CD14-positive monocyte (primary cell): ENCODE measurements around the gene FADS1. TPM values are rescaled to one million over a fixed set of nuclear protein-coding genes. Genes with fewer than 3 reads are reported as not detected.
A peak's percentile ranks its signal among the peaks of the same experiment; 100 is the strongest.

Experiments
- DNase-seq, 3 donors: peaks; one replicate each; pipeline ENCODE4 v3.0.0-alpha.2; 2011 to 2022
- H2AFZ ChIP-seq: 2 replicates; pipeline ENCODE4 v1.6.0; 2012; ENCODE audit warnings: mild to moderate bottlenecking, low read depth, low read length, inconsistent platforms; ENCODE audit not compliant: insufficient read depth, poor library complexity, severe bottlenecking
- H3K27ac ChIP-seq, 2 donors: 1 replicate in 1 of 2; 2 replicates in 1 of 2; pipeline ENCODE4 v1.5.1; 2012 to 2013; ENCODE audit warnings: low read length in 2 of 2, control low read depth in 1 of 2, inconsistent platforms in 1 of 2, low read depth in 1 of 2, mild to moderate bottlenecking in 1 of 2
- H3K27me3 ChIP-seq, 2 donors: one replicate each; pipeline versions ENCODE4 v1.6.0 to v1.6.1; 2011 to 2013; ENCODE audit warnings: low read length in 2 of 2; ENCODE audit not compliant: control insufficient read depth in 2 of 2, insufficient read depth in 2 of 2
- H3K36me3 ChIP-seq, 2 donors: replicated peaks in 1 of 2; 1 replicate in 1 of 2; 2 replicates in 1 of 2; pipeline versions ENCODE4 v1.5.1 to v1.6.1; 2012 to 2013; ENCODE audit warnings: low read length in 2 of 2, control low read depth in 1 of 2, inconsistent platforms in 1 of 2, mild to moderate bottlenecking in 1 of 2; ENCODE audit not compliant: insufficient read depth in 2 of 2, control insufficient read depth in 1 of 2
- H3K4me1 ChIP-seq, 2 donors: 1 replicate in 1 of 2; 2 replicates in 1 of 2; pipeline versions ENCODE4 v1.5.1 to v1.6.1; 2012 to 2013; ENCODE audit warnings: low read length in 2 of 2, control low read depth in 1 of 2, inconsistent platforms in 1 of 2, mild to moderate bottlenecking in 1 of 2, moderate library complexity in 1 of 2; ENCODE audit not compliant: insufficient read depth in 2 of 2, control insufficient read depth in 1 of 2
- H3K4me2 ChIP-seq: replicated peaks from 2 replicates; pipeline ENCODE3; 2012; ENCODE audit warnings: low read length, moderate library complexity, mild to moderate bottlenecking; ENCODE audit not compliant: poor library complexity, severe bottlenecking; ENCODE audit errors: extremely low read depth
- H3K4me3 ChIP-seq, 3 experiments: fragments of 200-600 bp in 1 of 3; sonication (generic) in 1 of 3; replicated peaks in 1 of 3; 1 replicate in 2 of 3; 2 replicates in 1 of 3; pipeline ENCODE4 v1.5.1; 2011 to 2013; ENCODE audit warnings: low read length in 3 of 3, mild to moderate bottlenecking in 3 of 3, control low read depth in 2 of 3, low read depth in 2 of 3, inconsistent platforms in 1 of 3, moderate library complexity in 1 of 3
- H3K79me2 ChIP-seq: 2 replicates; pipeline ENCODE4 v1.6.0; 2012; ENCODE audit warnings: mild to moderate bottlenecking, control low read depth, inconsistent platforms, low read length, moderate library complexity; ENCODE audit not compliant: insufficient read depth
- H3K9ac ChIP-seq: 2 replicates; pipeline ENCODE4 v1.6.0; 2017; ENCODE audit warnings: low read length, mild to moderate bottlenecking; ENCODE audit not compliant: insufficient read depth, poor library complexity, severe bottlenecking
- H3K9me3 ChIP-seq, 2 donors: replicated peaks in 1 of 2; 1 replicate in 1 of 2; 2 replicates in 1 of 2; pipeline versions ENCODE4 v1.5.1 to v1.6.1; 2012 to 2013; ENCODE audit warnings: low read length in 2 of 2, control low read depth in 1 of 2; ENCODE audit not compliant: control insufficient read depth in 1 of 2, insufficient read depth in 1 of 2
- H4K20me1 ChIP-seq: 2 replicates; pipeline ENCODE4 v1.6.0; 2012; ENCODE audit warnings: mild to moderate bottlenecking, low read length, control low read depth, moderate library complexity; ENCODE audit not compliant: insufficient read depth
- H3K27ac Mint-ChIP-seq, 7 donors: one replicate each; pipeline ENCODE4 v1.8.0; 2020; ENCODE audit warnings: mild to moderate bottlenecking in 7 of 7, mixed read lengths in 7 of 7, moderate library complexity in 6 of 7, inconsistent platforms in 2 of 7
- H3K27me3 Mint-ChIP-seq, 3 donors: one replicate each; pipeline ENCODE4 v1.8.0; 2021 to 2022; ENCODE audit warnings: low read depth in 3 of 3, mild to moderate bottlenecking in 3 of 3, mixed read lengths in 3 of 3, moderate library complexity in 3 of 3, inconsistent platforms in 1 of 3
- H3K36me3 Mint-ChIP-seq, 2 donors: one replicate each; pipeline ENCODE4 v1.8.0; 2020; ENCODE audit warnings: mixed read lengths in 2 of 2, inconsistent platforms in 1 of 2, mild to moderate bottlenecking in 1 of 2
- H3K4me1 Mint-ChIP-seq: one replicate; pipeline ENCODE4 v1.8.0; 2020; ENCODE audit warnings: mild to moderate bottlenecking, mixed read lengths
- H3K4me3 Mint-ChIP-seq, 2 donors: one replicate each; pipeline ENCODE4 v1.8.0; 2020; ENCODE audit warnings: mild to moderate bottlenecking in 2 of 2, mixed read lengths in 2 of 2, moderate library complexity in 1 of 2
- H3K9me3 Mint-ChIP-seq, 7 donors: one replicate each; pipeline ENCODE4 v1.8.0; 2020 to 2022; ENCODE audit warnings: mixed read lengths in 7 of 7, mild to moderate bottlenecking in 6 of 7, moderate library complexity in 6 of 7, inconsistent platforms in 2 of 7
- CTCF ChIP-seq: fragments of 200-600 bp; IDR thresholded peaks from one replicate; pipeline ENCODE4 v1.8.0; 2022; ENCODE audit warnings: antibody characterized with exemption, mild to moderate bottlenecking
- WGBS: methylation state at CpG from one replicate; pipeline ENCODE4 v1.1.5; 2013; ENCODE audit warnings: missing lambda C conversion rate; ENCODE audit not compliant: insufficient coverage; 5-methylcytosine and 5-hydroxymethylcytosine counted together
- intact Hi-C, 2 donors: fragments of 100-400 bp; cut with micrococcal nuclease; formaldehyde crosslinking; loops; one replicate each; pipeline versions ENCODE4 v1.15.0 to v1.15.1; 2023
- polyA plus RNA-seq, 3 donors: library from polyadenylated mRNA; depleted of rRNA in 1 of 3; unstranded in 2 of 3; stranded (reverse) in 1 of 3; fragments of 300-500 nt in 2 of 3; fragments of >200 nt in 1 of 3; fragmentation: Illumina TruSeq in 2 of 3; gene quantifications; 1 replicate in 2 of 3; 2 replicates in 1 of 3; pipeline ENCODE4 v1.2.3, GENCODE V29; 2012 to 2021

FADS1 gene
- polyA plus RNA-seq, 3 donors: 10.6 to 31.8 (median 29.2) TPM

GRCh38 chr11:61752117-61752924, 64.5 kb downstream of the FADS1 start, which contains the start of gene MYRF:
Gene MYRF, plus strand, starts transcription at chr11:61752636. Its CDS starts 109 bp downstream, at chr11:61752745.
- Histone ChIP-seq H3K36me3 (no peaks in the 10 kb centered on the region), H3K27ac (no peak within 1 kb of the TSS), H3K9ac (no peak within 1 kb of the TSS), H4K20me1 (no peaks in the 10 kb centered on the region), H3K27me3 (peaks cover 4 to 37% of the 10 kb centered on the region in 2 donors), H3K79me2 (no peaks in the 10 kb centered on the region), H2AFZ (peak within 1 kb of the TSS; percentile 67), H3K4me3 (peak within 1 kb of the TSS in 2 of 3 experiments; percentile 28 to 63), H3K4me1 (peaks cover 7 to 28% of the 10 kb centered on the region in 2 donors), H3K9me3 (no peaks in the 10 kb centered on the region), H3K4me2 (peak within 1 kb of the TSS; percentile 75)
- intact Hi-C loops: no loop called here
- H3K36me3 Mint-ChIP-seq: peaks cover 0 to 4% of the 10 kb centered on the region in 2 donors
- peaks cover 0 to 6% (median 0%) of the 10 kb centered on the region in 7 donors for H3K9me3 Mint-ChIP-seq
- DNase-seq: peak; percentile 15 to 48 (median 36)
- peak within 1 kb of the TSS; percentile 61 to 87 for H3K4me3 Mint-ChIP-seq
- peaks cover 22% of the 10 kb centered on the region for H3K4me1 Mint-ChIP-seq
- peak; percentile 62 for TF ChIP-seq CTCF
- peaks cover 23 to 37% (median 30%) of the 10 kb centered on the region in 3 donors for H3K27me3 Mint-ChIP-seq
- H3K27ac Mint-ChIP-seq: peak within 1 kb of the TSS in 2 of 7 donors; percentile 37 to 69
- WGBS: 4% methylated on average over 90 of the region's 93 CpGs

- WGBS: 90% methylated on average over 14 of the region's 14 CpGs
- Mint-ChIP-seq H3K27ac (no peak overlapping the region), H3K9me3 (peaks cover 0 to 6% (median 0%) of the 10 kb centered on the region in 7 donors), H3K36me3 (peaks cover 0 to 4% of the 10 kb centered on the region in 2 donors), H3K4me3 (peak overlapping the region in 1 of 2 donors; percentile 83), H3K4me1 (peaks cover 14% of the 10 kb centered on the region), H3K27me3 (peaks cover 23 to 35% (median 30%) of the 10 kb centered on the region in 3 donors)
- no peak overlapping the region for H3K4me3 ChIP-seq
- H3K79me2 ChIP-seq: no peaks in the 10 kb centered on the region
- H3K9me3 ChIP-seq: no peaks in the 10 kb centered on the region
- H4K20me1 ChIP-seq: no peaks in the 10 kb centered on the region
- no peak overlapping the region for H2AFZ ChIP-seq
- H3K27me3 ChIP-seq: peaks cover 4 to 37% of the 10 kb centered on the region in 2 donors
- peaks cover 5 to 23% of the 10 kb centered on the region in 2 donors for H3K4me1 ChIP-seq
- intact Hi-C loops: no loop called here
- no peak overlapping the region for H3K4me2 ChIP-seq
- no peak overlapping the region for H3K9ac ChIP-seq
- DNase-seq: no peak
- no peak overlapping the region for H3K27ac ChIP-seq
- H3K36me3 ChIP-seq: no peaks in the 10 kb centered on the region
- TF ChIP-seq CTCF: no peak
Measured at GRCh38 chr11:61751384-61751783, 65.4 kb downstream of the FADS1 start.
